Cardiac muscle cell (in vitro differentiated cells and primary cell): ENCODE data around the gene LDHD. TPM values are rescaled to one million over a fixed set of nuclear protein-coding genes. Genes with fewer than 3 reads are reported as not detected.

Experiments
- DNase-seq, 2 donors: peaks; one replicate each; pipeline versions ENCODE4 v3.0.0 to v3.0.0-alpha.2; 2010 to 2017; ENCODE audit warnings: low read depth in 1 of 2, low spot score in 1 of 2
- H3K27ac ChIP-seq: fragments of 200-600 bp; sonication (generic); 2 replicates; pipeline ENCODE4 v1.5.1; 2016
- H3K27me3 ChIP-seq: fragments of 200-600 bp; sonication (generic); 2 replicates; pipeline ENCODE4 v1.6.0; 2016; ENCODE audit warnings: control low read depth
- H3K36me3 ChIP-seq: fragments of 200-600 bp; sonication (generic); 2 replicates; pipeline ENCODE4 v1.5.1; 2016; ENCODE audit warnings: control low read depth
- H3K4me1 ChIP-seq: fragments of 200-600 bp; sonication (generic); 2 replicates; pipeline ENCODE4 v1.8.1; 2017; ENCODE audit warnings: low read depth, mild to moderate bottlenecking, mixed run types
- H3K4me3 ChIP-seq: fragments of 200-600 bp; sonication (generic); 2 replicates; pipeline ENCODE4 v1.5.1; 2016; ENCODE audit warnings: mild to moderate bottlenecking
- H3K9me3 ChIP-seq: fragments of 200-600 bp; sonication (generic); 2 replicates; pipeline ENCODE4 v1.5.1; 2017; ENCODE audit warnings: low read depth, mild to moderate bottlenecking, control low read depth
- polyA plus RNA-seq: library from polyadenylated mRNA; unstranded; fragments of >200 nt; fragmentation: Nextera tagmentation; extraction: Ambion mirVana; gene quantifications from 2 replicates; pipeline ENCODE4 v1.2.1, GENCODE V29; 2016
- total RNA-seq: library from RNA; depleted of rRNA; stranded (reverse); fragments of >200 nt; gene quantifications from 2 replicates; pipeline ENCODE4 v1.2.3, GENCODE V29; 2016
- TF ChIP-seq, protein P1 (sequence below): IDR thresholded peaks from 2 replicates; pipeline ENCODE4 v1.5.1; 2012; ENCODE audit warnings: low read depth, mild to moderate bottlenecking, low read length

LDHD gene
- total and polyA plus RNA-seq, 2 experiments from 2014 or later = 6.0 to 12.2 TPM

DNA sequence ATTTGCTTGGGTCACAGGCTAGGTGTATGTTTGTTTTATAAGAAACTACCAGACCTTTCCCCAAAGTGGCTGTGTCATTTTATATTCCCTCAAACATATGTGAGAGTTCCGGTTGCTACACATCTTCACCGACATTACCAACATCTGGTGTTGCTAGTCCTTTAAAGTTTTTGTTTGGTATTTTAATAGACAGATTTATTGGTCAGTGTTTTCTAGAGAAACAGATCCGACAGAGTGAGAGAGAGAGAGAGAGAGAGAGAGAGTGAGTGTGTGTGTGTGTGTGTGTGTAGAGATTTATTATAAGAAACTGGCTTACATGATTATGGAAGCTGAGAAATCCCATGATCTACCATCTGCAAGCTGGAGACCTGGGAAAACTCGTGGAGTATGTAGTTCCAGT is 31.0 kb downstream of the LDHD start:
- TF ChIP-seq, protein P1, sequence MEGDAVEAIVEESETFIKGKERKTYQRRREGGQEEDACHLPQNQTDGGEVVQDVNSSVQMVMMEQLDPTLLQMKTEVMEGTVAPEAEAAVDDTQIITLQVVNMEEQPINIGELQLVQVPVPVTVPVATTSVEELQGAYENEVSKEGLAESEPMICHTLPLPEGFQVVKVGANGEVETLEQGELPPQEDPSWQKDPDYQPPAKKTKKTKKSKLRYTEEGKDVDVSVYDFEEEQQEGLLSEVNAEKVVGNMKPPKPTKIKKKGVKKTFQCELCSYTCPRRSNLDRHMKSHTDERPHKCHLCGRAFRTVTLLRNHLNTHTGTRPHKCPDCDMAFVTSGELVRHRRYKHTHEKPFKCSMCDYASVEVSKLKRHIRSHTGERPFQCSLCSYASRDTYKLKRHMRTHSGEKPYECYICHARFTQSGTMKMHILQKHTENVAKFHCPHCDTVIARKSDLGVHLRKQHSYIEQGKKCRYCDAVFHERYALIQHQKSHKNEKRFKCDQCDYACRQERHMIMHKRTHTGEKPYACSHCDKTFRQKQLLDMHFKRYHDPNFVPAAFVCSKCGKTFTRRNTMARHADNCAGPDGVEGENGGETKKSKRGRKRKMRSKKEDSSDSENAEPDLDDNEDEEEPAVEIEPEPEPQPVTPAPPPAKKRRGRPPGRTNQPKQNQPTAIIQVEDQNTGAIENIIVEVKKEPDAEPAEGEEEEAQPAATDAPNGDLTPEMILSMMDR = no peak
- Histone ChIP-seq H3K4me3 (no peak overlapping the region), H3K9me3 (no peaks in the 10 kb centered on the region), H3K36me3 (no peaks in the 10 kb centered on the region), H3K27me3 (no peaks in the 10 kb centered on the region), H3K4me1 (peaks cover 40% of the 10 kb centered on the region), H3K27ac (no peak overlapping the region)
- no peak for DNase-seq

DNA sequence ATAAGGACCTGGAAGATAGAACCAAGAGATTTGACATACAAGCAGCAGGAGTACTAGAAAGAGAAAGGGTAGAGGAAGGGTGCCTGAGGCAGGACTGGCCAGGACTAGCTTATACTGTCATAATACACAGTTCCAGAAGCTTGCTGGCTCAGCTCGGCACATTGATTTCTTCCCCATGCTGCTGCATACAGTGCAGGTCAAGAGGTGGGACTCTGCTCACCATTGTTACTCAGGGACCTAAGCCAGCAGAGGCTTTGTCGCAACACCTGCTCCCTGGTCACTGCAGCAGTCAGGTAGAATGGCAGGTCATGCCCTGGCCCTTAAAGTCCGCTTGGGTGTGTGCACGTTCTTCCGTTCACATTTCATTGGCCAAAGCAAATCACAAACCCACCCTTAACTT is 32.8 kb downstream of the LDHD start:
- peaks cover 36% of the 10 kb centered on the region for H3K4me1 ChIP-seq
- H3K27me3 ChIP-seq = no peaks in the 10 kb centered on the region
- H3K4me3 ChIP-seq = no peak overlapping the region
- TF ChIP-seq, protein P1 = no peak
- no peaks in the 10 kb centered on the region for H3K36me3 ChIP-seq
- no peak overlapping the region for H3K27ac ChIP-seq
- no peaks in the 10 kb centered on the region for H3K9me3 ChIP-seq
- DNase-seq = no peak

DNA sequence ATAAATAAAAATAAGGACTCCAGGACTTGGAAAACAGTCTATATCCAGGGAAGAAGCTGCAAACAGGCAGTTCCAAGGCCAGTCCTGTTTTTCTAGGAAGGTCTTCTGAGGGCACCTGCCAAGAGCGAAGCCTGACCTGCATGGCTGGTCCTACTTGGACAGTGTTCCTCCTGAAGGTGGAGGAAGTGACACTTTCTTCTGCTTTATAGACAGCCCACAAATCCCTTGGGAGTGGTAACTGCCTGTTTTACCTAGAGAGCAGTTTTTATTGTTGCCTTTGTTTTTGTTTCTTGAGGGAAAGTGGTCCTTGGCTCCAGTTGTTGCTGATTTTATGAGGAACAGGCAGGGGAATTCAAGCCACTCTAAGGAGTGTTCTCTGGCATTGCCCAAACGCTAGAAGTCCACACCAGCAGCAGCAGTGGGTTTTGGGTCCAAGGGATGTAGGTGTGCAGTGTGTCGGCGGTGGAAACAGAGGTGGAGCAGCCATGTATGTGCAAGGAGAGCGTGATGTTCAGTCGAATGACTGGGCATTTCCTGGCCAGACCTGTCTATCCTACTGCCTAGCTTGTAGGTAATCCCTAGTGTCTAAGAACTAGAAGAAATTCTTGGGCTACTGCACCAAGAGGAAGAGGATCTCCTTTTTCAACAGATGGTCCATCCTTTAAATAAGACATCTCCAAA is 35.3 kb downstream of the LDHD start:
- Histone ChIP-seq H3K4me1 (peaks cover 15% of the 10 kb centered on the region), H3K27ac (no peak overlapping the region), H3K4me3 (no peak overlapping the region), H3K9me3 (no peaks in the 10 kb centered on the region), H3K27me3 (no peaks in the 10 kb centered on the region), H3K36me3 (no peaks in the 10 kb centered on the region)
- TF ChIP-seq, protein P1 = no peak
- DNase-seq = no peak

DNA sequence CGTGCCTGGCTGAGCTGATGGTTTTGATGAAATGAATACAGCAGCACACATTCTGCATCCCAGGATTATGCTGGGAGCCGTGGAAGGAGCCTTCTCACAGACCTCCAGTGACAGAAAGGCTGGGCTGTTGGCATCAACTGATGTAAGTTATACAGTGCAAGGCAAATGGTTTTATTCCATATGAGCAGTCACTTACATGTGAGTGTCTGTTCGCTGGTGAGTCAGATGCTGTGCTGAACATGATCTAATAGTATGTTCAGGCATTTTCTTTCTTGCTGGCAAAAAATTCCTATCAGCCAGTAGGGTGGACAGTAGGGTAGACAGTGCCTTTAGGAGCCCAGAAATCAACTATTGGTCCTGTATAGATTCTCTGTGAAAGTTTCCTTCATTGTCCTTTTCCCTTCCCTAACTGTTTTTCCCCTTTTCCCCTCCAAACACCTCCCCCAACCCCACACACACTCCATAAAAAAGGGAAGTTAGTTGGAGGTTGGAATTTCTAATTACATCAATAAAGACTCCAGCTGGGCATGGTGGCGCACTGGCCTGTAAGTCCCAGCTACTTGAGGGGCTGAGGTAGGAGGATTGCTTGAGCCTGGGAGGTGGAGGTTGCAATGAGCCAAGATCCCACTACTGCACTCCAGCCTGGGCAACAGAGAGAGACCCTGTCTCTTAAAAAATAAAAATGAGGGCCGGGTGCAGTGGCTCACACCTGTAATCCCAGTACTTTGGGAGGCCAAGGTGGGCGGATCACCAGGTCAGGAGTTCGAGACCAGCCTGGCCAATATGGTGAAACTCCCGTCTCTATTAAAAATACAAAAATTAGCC is 36.2 kb downstream of the LDHD start:
- Histone ChIP-seq H3K36me3 (no peaks in the 10 kb centered on the region), H3K4me3 (no peak overlapping the region), H3K27me3 (no peaks in the 10 kb centered on the region), H3K9me3 (no peaks in the 10 kb centered on the region), H3K27ac (no peak overlapping the region), H3K4me1 (peaks cover 15% of the 10 kb centered on the region)
- TF ChIP-seq, protein P1 = no peak
- DNase-seq = peak in 1 of 2 donors; percentile 25

DNA sequence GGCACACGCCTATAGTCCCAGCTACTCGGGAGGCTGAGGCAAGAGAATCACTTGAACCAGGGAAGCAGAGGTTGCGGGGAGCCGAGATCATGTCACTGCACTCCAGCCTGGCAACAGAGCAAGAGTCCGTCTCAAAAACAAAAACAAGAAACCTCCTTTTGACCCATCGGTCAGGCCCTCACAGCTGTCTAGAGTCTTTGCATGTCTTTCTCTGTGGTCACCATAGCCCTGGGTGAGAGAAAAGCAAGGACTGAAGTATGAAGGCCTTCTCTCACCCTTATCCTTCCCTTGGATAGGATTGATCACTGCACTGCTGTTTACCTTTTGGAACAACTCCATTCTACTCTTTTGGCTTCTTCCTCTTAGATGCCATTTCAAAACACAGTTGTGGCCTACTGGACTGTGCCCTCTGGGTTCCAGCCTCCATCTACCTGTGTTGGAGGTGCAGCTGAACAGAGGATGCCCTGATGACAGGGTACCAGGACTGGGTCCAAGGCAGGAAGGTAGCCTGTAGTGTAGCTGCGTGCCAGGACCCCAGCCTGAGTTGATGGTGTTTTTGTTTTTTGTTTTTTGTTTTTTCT is 37.1 kb downstream of the LDHD start:
- H3K27ac ChIP-seq = no peak overlapping the region
- H3K27me3 ChIP-seq = no peaks in the 10 kb centered on the region

More for the DNA sequence above, 37.1 kb downstream of the LDHD start:
- H3K36me3 ChIP-seq = no peaks in the 10 kb centered on the region
- DNase-seq = no peak
- H3K4me3 ChIP-seq = no peak overlapping the region
- H3K4me1 ChIP-seq = peaks cover 13% of the 10 kb centered on the region
- TF ChIP-seq, protein P1 = no peak
- no peaks in the 10 kb centered on the region for H3K9me3 ChIP-seq
